Ovary (tissue), 9 donors: ENCODE data around the gene SLC30A2. TPM values are rescaled to one million over a fixed set of nuclear protein-coding genes. Genes with fewer than 3 reads are reported as not detected.

Experiments used
- DNase-seq, 5 donors: peaks; one replicate each; pipeline ENCODE4 v3.0.0-alpha.2; 2019 to 2020
- H3K27ac ChIP-seq, 2 donors: fragments of 200-600 bp; one replicate each; pipeline versions ENCODE4 v1.5.1 to v1.8.0; 2019 to 2022
- H3K27me3 ChIP-seq: fragments of 200-600 bp; one replicate; pipeline ENCODE4 v1.8.0; 2022
- H3K36me3 ChIP-seq: fragments of 200-600 bp; sonication (generic); one replicate; pipeline ENCODE4 v1.5.1; 2019
- H3K4me1 ChIP-seq: one replicate; pipeline ENCODE4 v1.8.1; 2013; ENCODE audit warnings: mild to moderate bottlenecking, moderate library complexity; ENCODE audit not compliant: insufficient read depth
- H3K4me3 ChIP-seq: fragments of 200-600 bp; sonication (generic); one replicate; pipeline ENCODE4 v1.5.1; 2017
- H3K9me3 ChIP-seq, 2 donors: fragments of 200-600 bp in 1 of 2; sonication (generic) in 1 of 2; one replicate each; pipeline versions ENCODE4 v1.5.1 to v1.8.1; 2013 to 2019; ENCODE audit warnings: mild to moderate bottlenecking in 1 of 2, moderate library complexity in 1 of 2
- CTCF ChIP-seq, 3 donors: fragments of 450-650 bp in 2 of 3; fragments of 200-600 bp in 1 of 3; IDR thresholded peaks; one replicate each; pipeline versions ENCODE4 v1.5.1 to v1.8.0; 2016 to 2022; ENCODE audit warnings: antibody characterized with exemption in 3 of 3, mild to moderate bottlenecking in 1 of 3
- EP300 ChIP-seq: sonication (generic); formaldehyde crosslinking; IDR thresholded peaks from one replicate; pipeline ENCODE4 v1.6.1; 2017; ENCODE audit warnings: antibody characterized with exemption
- POLR2A ChIP-seq: fragments of 450-650 bp; IDR thresholded peaks from one replicate; pipeline ENCODE4 v1.6.1; 2017; ENCODE audit warnings: antibody characterized with exemption, mild to moderate bottlenecking, moderate library complexity
- WGBS, 3 donors: extraction: QIAGEN DNeasy Blood & Tissue Kit in 1 of 3; methylation state at CpG; one replicate each; pipeline versions ENCODE4 v1.1.5 to v1.1.7; 2013 to 2017; 5-methylcytosine and 5-hydroxymethylcytosine counted together
- intact Hi-C, 4 donors: fragments of 100-400 bp; cut with DNase I; formaldehyde crosslinking; loops; one replicate each; pipeline versions ENCODE4 v1.11.0 to v1.15.1; 2022 to 2023
- polyA plus RNA-seq, 2 donors: library from polyadenylated mRNA; stranded (reverse); fragments of 200-250 nt in 1 of 2; fragments of 350-450 nt in 1 of 2; fragmentation: Illumina TruSeq in 1 of 2; extraction: RNeasy Lipid Tissue Mini Kit (QIAGEN cat#74804) in 1 of 2; gene quantifications; one replicate each; pipeline ENCODE4 v1.2.3, GENCODE V29; 2013 to 2014
- total RNA-seq, 7 donors: library from RNA; depleted of rRNA in 2 of 7; stranded (reverse); fragments of >200 nt in 2 of 7; fragmentation: NEBNext Ultra II Directional in 3 of 7; extraction: Animal tissue kit (Norgen Biotek cat#: 25700) in 3 of 7; gene quantifications; one replicate each; pipeline versions ENCODE4 v1.1.0 to v1.2.4, GENCODE V29; 2016 to 2023
- donor health status: DM: no; HTN: no; CAD: no; lungs with moderate emphysema.
- donor health status: DM: no; HTN: no; CAD: no.
- donor health status: Bipolar disorder and iron deficiency.
- donor health status: DM: yes; HTN: yes; CAD: no.
- donor health status: DM: no; HTN: no; CAD: no.
- donor health status: DM: yes; HTN: yes; CAD: no.

SLC30A2 gene
- total and polyA plus RNA-seq, 9 donors = 0.11 to 0.80 (median 0.17) TPM; not detected in 5

- TF ChIP-seq POLR2A (no peak), CTCF (IDR thresholded peaks at IDR 0.05) (no peak), EP300 (no peak)
- H3K4me3 ChIP-seq = no peak overlapping the region
- H3K27me3 ChIP-seq = no peaks in the 10 kb centered on the region
- intact Hi-C loops = no loop called here
- 82 to 88% (median 85%) methylated on average over 5 of the region's 5 CpGs for WGBS, 3 donors
- peaks cover 19% of the 10 kb centered on the region for H3K4me1 ChIP-seq
- no peak for DNase-seq
- H3K27ac ChIP-seq = no peak overlapping the region
- H3K36me3 ChIP-seq = no peaks in the 10 kb centered on the region
- H3K9me3 ChIP-seq = no peaks in the 10 kb centered on the region
Measured at GRCh38 chr1:26025060-26025459, 20.9 kb downstream of the SLC30A2 start.

- H3K4me3 ChIP-seq = no peak overlapping the region
- intact Hi-C loops = no loop called here
- WGBS, 3 donors = 85 to 88% (median 86%) methylated on average over 5 of the region's 5 CpGs
- TF ChIP-seq EP300 = no peak
- no peak for TF ChIP-seq CTCF (IDR thresholded peaks at IDR 0.05)
- no peak for TF ChIP-seq POLR2A
- H3K27ac ChIP-seq = no peak overlapping the region
- H3K27me3 ChIP-seq = no peaks in the 10 kb centered on the region
- H3K36me3 ChIP-seq = no peaks in the 10 kb centered on the region
- H3K9me3 ChIP-seq = no peaks in the 10 kb centered on the region
- DNase-seq = no peak
- H3K4me1 ChIP-seq = peaks cover 24% of the 10 kb centered on the region
Measured at GRCh38 chr1:26023826-26024225, 22.1 kb downstream of the SLC30A2 start.

- Histone ChIP-seq H3K27me3 (no peaks in the 10 kb centered on the region), H3K4me3 (no peak overlapping the region), H3K9me3 (no peaks in the 10 kb centered on the region), H3K36me3 (no peaks in the 10 kb centered on the region), H3K27ac (no peak overlapping the region), H3K4me1 (peaks cover 24% of the 10 kb centered on the region)
- WGBS, 3 donors = 59 to 77% (median 66%) methylated on average over 13 of the region's 13 CpGs
- DNase-seq = no peak
- intact Hi-C loops = no loop called here
- TF ChIP-seq POLR2A (no peak), EP300 (no peak), CTCF (IDR thresholded peaks at IDR 0.05) (no peak)
Measured at GRCh38 chr1:26023009-26023408, 22.9 kb downstream of the SLC30A2 start.

- H3K4me3 ChIP-seq = no peak overlapping the region
- intact Hi-C loops = no loop called here
- peak overlapping the region in 1 of 2 donors; percentile 59 for H3K27ac ChIP-seq
- no peak for DNase-seq
- no peaks in the 10 kb centered on the region for H3K36me3 ChIP-seq
- WGBS, 3 donors = 36 to 55% (median 42%) methylated on average over 7 to 8 of the region's 8 CpGs
- no peaks in the 10 kb centered on the region for H3K9me3 ChIP-seq
- no peak for TF ChIP-seq POLR2A
- TF ChIP-seq CTCF (IDR thresholded peaks at IDR 0.05) = no peak
- TF ChIP-seq EP300 = no peak
- peaks cover 26% of the 10 kb centered on the region for H3K4me1 ChIP-seq
- no peaks in the 10 kb centered on the region for H3K27me3 ChIP-seq
Measured at GRCh38 chr1:26022404-26022779, 23.5 kb downstream of the SLC30A2 start.
